ENCODE data around the gene DDAH2.

DDAH2 gene, protein sequence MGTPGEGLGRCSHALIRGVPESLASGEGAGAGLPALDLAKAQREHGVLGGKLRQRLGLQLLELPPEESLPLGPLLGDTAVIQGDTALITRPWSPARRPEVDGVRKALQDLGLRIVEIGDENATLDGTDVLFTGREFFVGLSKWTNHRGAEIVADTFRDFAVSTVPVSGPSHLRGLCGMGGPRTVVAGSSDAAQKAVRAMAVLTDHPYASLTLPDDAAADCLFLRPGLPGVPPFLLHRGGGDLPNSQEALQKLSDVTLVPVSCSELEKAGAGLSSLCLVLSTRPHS

DNA sequence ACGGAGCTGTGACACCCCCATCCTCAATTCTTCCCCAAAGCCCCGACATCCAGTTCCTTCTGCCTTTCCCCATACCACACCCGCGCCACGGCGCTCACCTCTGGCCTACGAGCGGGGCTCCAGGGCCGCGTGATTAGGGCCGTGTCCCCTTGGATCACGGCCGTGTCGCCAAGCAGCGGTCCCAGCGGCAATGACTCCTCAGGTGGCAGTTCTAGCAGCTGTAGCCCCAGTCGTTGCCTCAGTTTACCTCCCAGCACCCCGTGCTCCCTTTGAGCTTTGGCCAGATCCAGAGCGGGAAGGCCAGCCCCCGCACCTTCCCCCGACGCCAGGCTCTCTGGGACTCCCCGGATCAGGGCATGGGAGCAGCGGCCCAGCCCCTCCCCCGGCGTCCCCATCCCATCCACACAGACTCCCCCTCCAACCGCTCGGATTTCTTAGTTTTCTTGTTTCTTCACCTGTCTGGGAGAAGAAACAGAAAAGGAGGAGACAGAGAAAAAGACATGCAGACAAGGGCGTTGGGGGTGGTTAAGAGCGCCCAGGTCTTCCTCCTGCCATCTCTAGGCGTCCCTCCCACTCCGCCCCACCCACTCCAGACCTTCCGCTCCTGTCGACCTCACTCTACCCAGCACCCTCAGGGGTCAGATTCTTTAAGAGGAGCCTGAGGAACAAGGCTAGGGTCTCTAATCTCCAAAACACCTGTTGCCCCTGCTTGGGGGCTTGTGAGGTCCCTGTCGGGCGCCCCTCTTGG, at the start of gene DDAH2:
Gene DDAH2, minus strand, starts transcription at position 533 of the 748 bp plus-strand sequence. Its CDS starts 138 bp downstream, at position 395.
- no peak for DNase-seq (ENCODE audit: low read depth)

DNA sequence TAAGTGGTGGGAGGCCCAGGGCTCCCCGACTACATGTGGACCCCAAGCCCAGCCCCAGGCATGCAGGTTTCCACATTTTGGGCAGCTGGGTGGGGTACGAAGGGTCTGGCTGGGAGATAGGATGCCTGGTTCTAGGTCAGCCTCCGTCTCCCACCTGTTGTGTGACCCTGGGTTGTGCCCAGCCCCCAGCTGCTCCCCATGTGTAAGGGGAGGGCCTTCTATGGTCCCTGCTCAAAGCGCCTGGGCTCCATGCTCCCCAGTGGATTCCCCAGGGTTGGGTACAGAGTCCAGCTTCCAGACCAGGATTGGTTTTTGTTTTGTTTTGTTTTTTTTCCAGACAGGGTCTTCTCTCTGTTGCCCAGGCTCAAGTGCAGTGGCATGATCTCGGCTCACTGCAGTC, 49.1 kb upstream of the DDAH2 start:
- DNase-seq (ENCODE audit: low read depth), result no peak

DNA sequence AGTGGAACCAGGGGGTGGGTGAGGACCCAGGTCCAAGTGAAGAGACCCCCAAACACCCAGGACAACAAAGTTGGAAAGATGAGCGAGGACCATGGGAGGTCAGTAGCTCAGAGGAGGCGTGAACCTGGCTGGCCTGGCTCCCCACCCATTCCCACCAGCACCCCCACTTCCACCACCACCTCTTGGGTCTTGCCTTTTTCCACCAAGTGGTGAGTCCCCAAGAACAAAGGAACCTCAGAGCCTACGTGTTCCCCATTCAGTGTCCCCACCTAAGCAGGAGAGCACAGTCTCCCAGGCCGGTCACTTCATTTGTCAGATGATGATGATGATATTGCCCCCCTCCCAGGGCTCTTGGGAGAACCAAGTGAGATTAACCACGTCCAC, 48.6 kb upstream of the DDAH2 start:
- DNase-seq (ENCODE audit: low read depth), result no peak

DNA sequence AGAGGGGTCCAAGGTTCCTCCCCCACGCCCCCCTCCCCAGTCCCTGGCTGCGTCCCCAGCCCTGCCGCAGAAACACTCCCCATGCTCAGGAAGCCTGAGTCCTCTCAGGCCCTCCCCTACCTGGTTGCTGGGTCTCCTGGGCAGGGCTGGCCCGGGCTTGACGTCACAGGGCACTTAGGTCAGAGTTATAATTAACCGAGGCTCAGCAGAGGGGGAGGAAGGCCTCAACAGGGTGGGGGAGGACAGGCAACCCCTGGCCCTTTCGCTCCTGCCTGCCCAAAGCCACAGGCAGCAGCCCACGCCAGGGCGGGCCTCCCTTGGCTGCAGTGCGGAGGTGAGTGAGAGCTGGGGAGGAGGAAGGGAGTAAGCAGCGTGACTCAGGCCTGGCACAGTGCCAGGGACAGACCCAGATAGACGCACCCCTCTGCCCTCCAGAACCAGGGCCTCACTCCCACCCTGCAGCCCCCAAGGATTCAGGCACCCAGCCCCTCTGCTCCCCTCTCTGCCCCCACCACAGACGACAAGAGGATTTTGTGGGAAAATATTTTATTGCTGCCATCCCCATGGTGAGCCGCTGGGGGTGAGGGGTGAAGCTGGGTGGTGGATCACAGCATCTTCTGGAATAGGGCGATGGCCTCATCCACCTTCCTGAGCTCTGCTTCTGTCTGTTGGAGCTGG, 48.0 kb upstream of the DDAH2 start, which contains the start of gene VWA7:
Gene VWA7, minus strand, starts transcription at position 340 of the 678 bp plus-strand sequence. CDS start 549 bp downstream, outside the sequence.
- DNase-seq (ENCODE audit: low read depth), result peak; percentile 67

DNA sequence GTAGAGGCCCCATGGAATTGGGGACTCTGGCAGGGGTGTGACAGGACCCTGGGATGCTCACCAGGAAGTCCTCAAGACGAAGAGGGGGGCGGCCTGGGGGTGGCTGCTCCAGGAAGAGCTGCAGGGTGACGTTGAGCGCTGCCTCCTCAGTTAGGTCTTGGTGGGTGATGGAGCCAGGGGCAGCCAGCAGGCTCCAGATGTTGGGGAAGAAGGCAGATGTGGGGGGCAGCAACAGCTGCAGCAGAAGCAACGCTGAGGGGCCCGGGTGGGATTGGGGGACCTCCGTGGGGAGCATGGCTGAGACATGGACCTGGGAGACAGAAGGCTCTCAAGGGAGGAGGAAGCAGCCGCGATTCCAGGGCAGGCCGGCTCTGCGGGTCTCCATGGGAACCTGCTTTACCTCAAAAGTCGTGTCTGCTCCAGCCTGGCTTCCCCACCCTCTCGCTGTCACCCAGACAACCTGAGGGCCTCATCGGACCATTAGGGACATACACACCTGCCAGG, 47.4 kb upstream of the DDAH2 start:
- DNase-seq (ENCODE audit: low read depth), result no peak

DNA sequence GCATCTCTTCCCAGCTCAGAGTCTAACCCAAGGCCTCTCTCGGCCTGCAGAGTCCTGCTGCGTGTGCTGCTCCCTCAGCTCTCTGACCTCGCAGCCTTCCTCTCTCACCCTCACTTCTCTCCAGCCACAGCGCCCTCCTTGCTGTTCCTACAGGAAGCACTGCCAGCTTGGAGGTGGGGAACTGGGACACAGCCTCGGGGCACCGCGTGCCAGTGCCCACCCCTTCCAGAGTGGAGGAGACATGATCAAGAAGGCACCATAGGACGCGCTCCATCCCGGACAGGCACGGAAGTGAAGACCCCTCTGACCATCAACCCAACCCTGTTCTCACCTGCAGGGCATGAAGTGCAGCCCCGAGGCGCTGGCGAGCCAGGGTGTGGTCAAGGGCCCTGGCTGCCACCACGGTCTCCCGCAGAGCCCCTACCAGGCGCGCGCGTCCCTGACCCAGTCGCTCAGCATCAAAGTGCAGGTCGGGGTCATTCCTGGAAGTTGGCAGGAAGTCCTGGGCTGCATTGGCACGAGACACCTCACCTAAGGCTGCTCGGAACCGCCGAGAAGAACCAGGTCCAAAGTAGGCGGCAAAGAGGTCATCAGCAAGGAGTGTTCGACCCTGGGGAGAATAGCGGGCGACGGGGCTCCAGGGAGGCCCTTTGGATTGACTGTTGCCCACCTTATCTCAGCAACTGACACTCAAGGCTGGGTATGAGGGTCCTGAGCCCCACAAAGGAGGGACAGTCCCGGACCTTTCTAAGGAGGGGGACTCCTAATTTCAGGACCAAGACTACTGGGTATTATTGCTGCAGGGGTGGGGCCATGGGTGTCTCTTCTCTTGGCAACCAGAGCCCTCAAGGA, 46.8 kb upstream of the DDAH2 start:
- DNase-seq (ENCODE audit: low read depth), result no peak

DNA sequence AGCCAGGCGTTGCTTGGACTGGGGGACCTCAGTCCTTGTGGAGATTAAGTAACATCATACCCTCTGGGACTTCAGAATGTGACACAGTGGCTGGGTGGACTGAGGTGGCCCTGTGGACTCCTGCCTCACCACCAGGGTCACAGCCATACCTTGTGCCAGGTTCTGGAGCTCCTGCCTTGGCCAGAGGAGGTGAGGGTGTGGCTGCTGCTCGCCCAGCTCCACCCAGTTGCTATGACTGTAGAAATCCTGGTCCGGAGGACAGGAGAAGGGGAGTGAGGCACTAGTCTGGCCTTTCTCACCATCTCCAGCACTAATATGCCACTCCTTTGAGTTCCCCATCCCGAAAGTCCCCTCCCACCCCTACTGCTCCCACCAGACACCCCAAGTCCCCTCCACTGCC, 46.1 kb upstream of the DDAH2 start:
- no peak for DNase-seq (ENCODE audit: low read depth)

DNA sequence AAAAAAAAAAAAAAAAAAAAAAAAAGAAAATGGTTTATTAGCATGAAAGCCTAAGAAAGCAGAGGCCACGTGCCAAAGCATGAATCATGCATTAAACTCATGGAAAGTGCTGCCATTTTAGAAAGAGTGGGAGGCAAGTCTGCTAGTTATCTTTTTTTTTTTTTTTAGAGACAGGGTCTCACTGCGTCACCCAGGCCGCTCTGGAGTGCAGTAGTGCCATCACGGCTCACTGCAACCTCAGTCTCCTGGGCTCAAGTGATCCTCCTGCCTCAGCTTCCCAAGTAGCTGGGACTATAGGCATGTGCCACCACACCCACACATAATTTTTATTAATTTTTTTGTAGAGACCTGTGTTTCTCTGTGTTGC, 42.9 kb upstream of the DDAH2 start:
- DNase-seq (ENCODE audit: low read depth), result peak; percentile 50

DNA sequence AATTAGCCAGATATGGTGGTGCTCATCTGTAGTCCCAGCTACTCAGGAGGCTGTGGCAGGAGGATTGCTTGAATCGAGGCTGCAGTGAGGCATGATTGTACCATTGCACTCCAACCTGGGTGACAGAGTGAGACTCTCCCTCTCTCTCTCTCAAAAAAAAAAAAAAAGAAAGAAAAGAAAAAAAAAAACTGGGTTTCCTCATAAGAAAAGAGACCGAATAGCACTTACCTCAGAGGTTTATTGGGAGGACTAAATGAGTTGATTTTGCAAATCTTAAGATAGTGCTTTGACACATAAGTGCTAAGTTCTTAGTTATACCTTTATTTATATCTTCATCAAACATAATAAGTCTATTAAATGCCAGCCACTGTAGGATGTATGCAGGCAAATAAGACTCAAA, 41.8 kb upstream of the DDAH2 start:
- no peak for DNase-seq (ENCODE audit: low read depth)

DNA sequence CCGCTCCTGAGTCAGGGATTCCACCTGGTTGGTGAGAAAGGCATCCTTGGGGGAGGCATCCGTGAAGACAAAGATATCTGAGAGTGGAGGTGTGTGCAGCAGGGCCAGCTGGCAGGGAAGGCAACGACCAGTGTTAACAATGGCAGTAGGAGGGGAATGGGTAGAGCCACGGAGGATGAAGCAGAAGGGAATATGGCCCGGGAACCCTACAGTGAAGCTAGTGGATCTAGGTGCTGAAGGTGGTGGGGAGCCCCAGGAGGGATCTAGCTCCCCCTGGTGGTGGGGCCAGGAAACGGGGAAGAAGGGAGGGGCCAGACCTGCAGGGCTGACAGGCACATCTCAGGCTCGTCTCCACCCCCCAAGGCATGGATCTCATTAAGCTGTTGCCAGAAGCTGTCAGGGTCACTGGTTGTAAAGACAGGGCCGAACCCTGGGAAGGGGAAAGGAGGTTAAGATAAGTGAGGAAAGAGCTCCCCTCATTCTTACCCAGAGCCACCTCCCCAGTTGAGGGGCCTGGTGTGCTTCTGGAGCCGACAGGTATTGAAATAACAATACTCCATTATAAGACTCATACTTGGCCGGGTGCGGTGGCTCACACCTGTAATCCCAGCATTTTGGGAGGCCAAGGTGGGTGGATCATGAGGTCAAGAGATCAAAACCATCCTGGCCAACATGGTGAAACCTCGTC, 40.7 kb upstream of the DDAH2 start:
- peak; percentile 66 for DNase-seq (ENCODE audit: low read depth)

DNA sequence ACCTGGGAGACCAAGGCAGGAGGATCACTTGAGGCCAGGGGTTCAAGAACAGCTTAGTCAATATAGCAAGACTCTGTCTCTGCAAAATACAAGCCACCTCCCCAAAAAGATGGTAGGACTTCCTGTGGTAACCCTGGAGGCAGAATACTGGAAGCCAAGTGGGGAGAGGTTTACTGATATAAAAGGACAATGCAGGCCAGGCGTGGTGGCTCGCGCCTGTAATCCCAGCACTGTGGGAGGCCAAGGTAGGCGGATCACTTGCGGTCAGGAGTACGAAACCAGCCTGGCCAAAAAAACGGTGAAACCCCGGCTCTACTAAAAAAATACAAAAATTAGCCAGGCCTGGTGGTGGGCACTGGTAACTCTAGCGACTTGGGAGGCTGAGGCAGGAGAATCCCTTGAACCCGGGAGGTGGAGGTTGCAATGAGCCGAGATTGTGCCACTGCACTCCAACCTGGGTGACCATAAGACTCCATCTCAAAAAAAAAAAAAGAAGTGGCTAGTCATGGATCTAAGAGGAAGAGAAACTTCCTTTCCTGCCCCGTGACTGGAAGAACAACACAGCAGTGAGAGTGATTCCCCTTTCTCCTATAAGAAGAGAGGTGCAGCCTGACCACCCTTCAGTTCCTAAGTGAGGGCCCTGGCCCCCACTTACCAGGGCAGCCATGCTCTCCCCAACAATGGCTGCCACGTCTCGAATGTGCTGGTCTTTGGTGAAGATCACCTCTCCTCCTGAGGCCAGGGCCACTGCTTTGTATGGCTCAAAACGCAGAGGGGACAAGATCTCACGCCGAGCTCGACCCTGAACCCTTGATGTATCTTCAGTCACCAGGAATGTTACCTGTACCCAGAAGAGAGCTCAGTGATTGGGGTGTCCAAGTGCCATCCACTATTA, 39.5 kb upstream of the DDAH2 start:
- DNase-seq (ENCODE audit: low read depth), result no peak

DNA sequence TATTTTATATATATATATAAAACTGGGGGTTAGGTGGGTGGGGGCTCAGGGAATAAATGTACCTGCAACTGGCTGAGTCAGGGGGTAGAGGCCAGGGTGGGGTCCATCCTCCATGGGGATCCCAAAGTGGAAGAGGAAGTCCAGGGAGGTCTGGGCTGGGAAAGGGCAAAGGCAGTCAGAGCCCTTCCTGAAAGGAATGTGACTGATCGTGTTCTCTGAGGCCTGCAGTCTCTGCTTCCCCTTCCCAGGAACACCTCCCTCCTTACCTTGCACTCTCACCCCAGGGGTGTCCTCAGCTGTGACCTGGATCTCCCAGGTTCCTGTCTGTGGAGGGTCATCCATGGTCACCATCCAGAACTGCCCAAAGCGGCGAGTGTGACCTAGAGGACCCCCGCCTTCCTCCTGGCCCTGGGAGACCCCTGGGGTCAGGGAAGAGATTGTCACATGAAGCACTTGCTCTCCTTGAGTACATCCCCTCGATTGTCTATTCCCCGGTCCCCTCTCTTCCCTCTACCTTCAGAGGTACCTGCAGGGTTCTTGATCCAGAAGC, 38.1 kb upstream of the DDAH2 start:
- DNase-seq (ENCODE audit: low read depth), result no peak

DNA sequence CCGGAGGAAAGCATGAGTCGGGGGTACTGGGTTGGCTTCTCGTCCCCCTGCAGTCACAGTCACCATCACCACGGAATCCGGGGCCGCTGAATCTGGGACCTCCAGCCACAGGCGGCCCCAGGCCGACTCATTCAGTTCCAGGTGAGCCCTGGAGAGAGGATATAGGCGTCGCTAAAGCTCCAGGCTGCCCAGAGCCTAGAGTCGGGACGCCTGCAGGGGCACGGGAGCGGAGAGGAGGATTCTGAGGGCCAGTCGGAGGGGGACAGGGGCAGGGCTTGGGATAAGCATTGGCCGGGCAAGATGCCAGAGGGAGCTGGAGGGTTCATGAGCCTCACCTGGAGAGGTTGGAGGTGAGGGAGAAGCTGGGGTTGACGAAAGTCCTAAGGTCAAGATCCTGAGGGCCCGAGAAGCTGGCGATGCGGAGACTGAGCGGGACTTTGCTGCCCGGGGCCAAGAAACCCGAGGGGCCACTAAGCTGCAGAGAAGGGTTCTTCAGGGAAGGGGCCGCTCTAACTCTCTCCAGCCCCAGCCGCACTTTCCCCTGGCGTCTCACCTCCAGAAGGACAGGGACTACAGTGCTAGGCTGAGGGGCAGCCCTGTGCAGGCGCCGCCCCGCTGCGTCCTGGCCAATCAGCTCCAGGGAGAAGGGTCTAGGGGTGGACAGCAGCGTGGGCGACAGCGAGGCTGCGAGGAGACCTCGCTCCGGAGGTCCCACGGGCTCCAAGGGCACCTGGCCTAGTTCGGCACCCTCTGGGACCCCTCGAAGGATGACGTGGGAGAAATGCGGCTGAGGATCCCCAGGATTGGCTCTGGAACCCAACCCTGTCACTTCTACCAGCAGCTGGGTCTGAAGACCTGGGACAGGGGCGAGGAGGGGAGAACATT, 37.1 kb upstream of the DDAH2 start:
- DNase-seq (ENCODE audit: low read depth), result peak; percentile 40

DNA sequence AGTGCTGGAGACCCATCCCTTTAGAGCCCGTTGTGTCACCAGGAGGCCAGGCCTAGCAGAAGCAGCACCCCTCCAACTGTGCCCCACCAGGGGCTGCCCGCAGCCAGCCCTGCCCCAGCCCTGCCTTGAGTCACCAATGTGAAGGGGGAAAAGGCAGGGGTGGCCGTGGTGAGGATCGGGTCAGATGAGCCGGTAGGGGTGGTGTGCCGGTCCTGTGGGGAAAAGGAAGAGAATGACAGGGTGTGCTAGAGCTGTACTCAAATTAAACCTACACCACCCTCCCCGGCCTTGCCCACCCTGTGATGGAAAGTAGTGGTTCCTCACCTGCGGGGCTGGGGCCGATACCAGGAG, 36.4 kb upstream of the DDAH2 start:
- no peak for DNase-seq (ENCODE audit: low read depth)

DNA sequence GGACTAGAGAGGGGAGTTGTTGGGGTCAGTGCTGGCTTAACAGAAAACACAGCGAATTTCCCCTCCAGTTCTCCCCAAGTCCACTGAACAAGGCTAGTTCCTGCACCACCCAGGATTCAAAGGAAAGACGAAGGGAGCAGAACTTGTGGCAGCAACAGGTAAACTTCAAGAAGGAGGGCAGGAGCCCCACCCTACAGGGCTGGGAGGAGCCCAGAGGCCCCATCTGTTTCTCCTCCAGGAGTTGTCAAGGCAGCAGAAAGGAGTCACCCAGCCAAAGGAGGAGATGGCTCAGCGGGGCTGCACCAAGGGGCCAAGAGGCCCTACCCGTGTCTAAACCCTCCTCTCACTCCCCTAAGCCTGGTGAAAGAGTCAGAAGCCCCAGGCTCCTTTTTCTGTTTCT, 35.1 kb upstream of the DDAH2 start:
- DNase-seq (ENCODE audit: low read depth), result no peak

DNA sequence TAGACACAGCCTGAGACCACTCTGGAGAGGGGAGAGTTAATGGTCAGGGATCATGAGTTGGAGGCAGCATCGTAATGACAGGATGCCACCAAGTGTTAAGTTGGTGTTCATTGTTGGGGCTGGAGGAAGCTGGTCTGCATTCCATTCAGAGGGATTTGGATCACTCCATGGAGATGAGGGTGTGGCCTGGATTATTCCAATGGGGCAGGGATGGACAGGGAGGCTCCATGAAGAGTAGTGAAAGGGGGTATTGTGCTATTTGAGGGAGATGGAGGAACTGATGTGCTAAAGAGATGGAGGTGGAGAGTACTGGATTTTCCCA, 34.5 kb upstream of the DDAH2 start:
- peak; percentile 86 for DNase-seq (ENCODE audit: low read depth)

DNA sequence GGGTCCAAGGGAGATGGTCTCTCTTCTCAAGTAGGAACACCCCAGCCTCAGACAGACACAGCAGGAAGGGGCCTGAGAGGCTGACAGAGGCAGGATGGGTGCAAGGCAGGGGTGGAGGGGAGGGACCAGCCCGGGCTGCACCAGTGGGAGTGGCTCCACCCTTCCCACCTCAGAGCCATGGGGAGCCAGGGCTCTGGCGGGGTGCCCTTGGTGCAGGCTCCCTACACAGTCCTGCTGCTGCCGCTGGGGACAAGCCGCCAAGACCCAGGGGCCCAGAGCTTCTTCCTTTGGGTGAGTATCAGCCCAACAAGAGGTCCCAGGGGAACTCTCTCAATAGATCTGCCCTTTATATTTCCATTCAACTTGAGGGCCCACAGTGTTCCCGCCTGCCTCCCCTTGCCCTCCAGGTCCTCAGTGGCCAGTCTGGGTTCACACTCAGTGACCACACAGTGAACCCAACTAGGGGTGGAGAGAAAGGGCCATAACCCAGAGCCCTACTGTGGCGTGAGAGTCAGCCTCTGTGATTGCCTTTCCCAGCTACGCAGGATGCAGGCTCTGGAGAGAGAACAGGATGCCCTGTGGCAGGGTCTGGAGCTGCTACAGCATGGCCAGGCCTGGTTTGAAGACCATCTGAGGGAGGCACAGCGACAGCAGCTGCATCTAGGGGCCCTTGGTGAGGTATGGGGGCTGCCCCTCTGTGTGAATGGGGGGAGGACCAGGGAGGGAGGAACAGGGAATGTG, 33.9 kb upstream of the DDAH2 start:
- DNase-seq (ENCODE audit: low read depth), result no peak

DNA sequence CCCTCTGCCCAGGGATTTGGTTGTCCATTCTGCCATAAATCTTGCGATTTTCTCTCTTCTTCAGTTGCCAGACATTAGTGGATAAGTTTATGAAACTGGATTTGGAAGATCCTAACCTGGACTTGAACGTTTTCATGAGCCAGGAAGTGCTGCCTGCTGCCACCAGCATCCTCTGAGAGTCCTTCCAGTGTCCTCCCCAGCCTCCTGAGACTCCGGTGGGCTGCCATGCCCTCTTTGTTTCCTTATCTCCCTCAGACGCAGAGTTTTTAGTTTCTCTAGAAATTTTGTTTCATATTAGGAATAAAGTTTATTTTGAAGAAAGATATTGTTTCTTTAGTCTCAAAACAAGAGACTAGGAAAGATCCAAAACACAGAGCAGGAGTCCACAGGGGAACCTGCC, 33.3 kb upstream of the DDAH2 start, which contains the start of gene SAPCD1:
Gene SAPCD1, plus strand, starts transcription at position 301 of the 400 bp plus-strand sequence. CDS start 399 bp downstream, outside the sequence.
- DNase-seq (ENCODE audit: low read depth), result no peak
